Suppressor macrophage (primary cell): ENCODE data around the gene GATA6.
"Not testable (repeated sequence)": the region's sequence is repeated elsewhere in the genome, so short reads cannot be mapped to it uniquely, and the experiment has no call there.

ENCODE experiments used
- DNase-seq, 4 experiments: peaks; one replicate each; pipeline ENCODE4 v3.0.0-alpha.2; 2020 to 2022

Gene GATA6

DNA sequence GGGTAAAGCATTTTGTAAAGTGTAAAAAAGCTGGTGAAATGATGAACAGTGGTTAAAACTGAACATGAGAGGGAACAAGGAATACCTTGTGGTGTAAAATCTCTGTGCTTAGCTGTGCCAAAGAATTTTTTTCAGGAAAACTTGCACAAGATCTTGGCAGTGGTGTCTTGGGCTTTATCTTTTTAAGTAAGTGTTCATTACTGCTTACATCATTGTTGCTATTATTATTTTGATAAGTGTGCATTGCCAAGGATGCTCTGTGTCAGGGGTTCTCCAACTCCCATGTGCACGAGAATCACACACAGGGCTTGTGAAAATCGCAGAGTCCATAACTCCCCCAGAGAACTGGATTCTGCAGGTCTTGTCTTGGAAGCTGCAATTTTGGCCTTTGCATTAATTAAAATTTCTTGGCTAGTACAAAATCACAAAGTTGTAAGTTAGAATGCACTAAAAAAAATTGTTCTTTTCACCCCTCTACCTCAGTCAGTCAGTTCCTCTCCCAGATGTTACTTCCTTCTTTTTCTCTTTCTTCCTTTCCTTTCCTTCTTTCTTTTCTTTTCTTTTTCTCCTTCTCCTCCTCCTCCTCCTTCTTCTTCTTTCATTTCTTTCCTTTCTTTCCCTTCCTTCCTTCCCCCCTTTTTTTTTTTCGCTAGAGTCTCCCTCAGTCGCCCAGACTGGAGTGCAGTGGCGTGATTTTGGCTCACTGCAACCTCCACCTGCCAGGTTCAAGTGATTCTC is 37.8 kb downstream of the GATA6 start:
- DNase-seq = no peak

DNA sequence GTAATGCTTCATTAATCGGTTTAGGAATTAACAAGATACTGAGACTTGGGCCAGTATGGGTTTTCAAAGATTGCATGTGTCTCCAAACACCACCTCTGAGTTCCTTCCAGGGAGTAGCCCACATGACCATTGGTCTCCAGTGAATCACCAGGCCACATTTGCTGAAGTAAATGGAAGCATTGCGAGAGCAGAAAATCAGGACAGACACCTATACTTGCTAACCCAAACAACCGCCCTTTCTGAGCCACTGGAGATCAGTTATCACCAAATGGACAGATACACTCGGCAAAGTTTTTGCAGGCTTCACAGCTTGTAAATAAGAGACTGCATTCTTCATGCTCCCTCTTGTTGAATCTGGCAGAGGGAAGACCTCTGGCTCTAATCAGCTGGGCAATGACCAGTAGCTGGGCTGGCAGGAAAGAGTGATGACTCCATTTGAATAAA is 40.9 kb downstream of the GATA6 start:
- DNase-seq = no peak

DNA sequence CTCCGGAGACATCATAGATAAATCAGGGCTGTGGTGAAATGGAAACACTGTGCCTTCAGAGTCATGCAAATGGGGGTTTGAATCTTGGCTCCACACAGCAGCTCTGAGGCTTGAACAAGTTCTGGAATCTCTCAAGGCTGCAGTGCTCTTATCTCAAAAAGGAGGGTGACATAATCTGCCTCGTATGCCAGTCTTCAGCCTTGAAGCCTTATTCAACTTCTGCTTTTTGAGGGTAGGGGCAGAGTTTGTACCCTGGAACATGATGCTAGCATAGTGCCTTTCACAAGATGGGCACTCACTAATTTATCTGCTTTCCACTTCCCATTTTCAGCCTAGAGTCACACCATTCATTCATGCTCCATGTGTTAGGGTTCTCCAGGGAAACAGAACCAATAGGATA is 42.3 kb downstream of the GATA6 start:
- peak in 3 of 4 experiments; percentile 8 to 30 (median 9) for DNase-seq

- DNase-seq = no peak
Observed at GRCh38 chr18:22213333-22213973, 44.1 kb downstream of the GATA6 start.

DNA sequence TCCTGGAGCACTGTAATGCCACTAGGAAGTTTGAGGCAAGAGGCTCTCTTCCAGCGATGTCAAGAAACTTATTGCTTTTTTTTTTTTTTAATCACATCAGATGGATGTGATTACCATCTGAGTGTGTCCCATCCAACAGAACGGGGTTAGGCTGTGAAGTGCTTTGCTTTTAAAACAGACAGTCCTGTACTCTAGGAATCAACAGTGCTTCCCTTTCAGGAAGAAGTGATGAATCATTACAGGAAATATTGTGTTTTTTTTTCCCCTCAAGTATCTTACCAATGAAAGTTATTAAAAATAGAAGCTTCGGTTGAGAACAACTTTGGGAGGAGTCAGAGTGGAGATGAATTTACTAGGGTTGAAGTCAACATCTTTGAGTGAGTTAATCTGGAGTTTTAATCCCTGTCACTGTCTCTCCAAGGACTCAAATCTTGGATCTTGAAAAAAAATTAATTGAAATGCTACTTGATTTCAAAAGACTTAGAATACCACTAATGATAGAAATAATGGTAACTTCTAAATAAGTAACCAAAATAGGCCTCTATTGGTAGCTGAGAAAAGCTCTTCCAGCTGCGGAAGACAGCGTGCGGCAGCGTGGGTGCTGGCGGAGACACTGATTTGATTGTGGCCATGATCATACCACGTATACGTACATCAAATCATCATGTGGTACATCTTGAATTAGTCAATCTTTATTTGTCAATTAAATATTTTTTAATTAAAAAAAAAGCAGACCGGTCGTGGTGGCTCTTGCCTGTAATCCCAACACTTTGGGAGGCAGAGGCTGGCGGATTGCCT is 45.5 kb downstream of the GATA6 start:
- DNase-seq = no peak

- DNase-seq = no peak
Observed at GRCh38 chr18:22218835-22219234, 49.4 kb downstream of the GATA6 start.

- DNase-seq = no peak
Observed at GRCh38 chr18:22219568-22220355, 50.4 kb downstream of the GATA6 start.

- not testable (repeated sequence) for DNase-seq
Observed at GRCh38 chr18:22220585-22220984, 51.2 kb downstream of the GATA6 start.

GRCh38 chr18:22221350-22221749 is 52.0 kb downstream of the GATA6 start:
- no peak for DNase-seq

GRCh38 chr18:22223254-22223964 is 54.0 kb downstream of the GATA6 start:
- no peak for DNase-seq

DNA sequence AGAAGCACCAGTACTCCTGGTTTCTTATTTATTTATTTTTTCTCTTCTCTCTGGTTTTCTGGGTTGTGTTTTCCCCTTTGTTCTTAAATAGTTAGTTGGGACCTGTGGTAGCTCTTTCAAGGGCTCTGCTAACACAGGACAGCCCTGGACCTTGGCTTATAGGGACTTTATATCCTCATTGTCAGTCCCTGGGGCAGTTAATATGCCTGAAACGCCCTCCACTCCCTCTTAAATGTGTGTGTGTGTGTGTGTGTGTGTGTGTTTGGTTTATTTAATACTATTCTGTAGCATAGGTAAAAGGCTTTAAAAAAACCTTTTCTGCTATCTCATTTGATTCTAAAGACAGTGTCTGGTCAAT is 54.6 kb downstream of the GATA6 start:
- DNase-seq = no peak

GRCh38 chr18:22224339-22224738 is 55.0 kb downstream of the GATA6 start:
- DNase-seq = no peak

DNA sequence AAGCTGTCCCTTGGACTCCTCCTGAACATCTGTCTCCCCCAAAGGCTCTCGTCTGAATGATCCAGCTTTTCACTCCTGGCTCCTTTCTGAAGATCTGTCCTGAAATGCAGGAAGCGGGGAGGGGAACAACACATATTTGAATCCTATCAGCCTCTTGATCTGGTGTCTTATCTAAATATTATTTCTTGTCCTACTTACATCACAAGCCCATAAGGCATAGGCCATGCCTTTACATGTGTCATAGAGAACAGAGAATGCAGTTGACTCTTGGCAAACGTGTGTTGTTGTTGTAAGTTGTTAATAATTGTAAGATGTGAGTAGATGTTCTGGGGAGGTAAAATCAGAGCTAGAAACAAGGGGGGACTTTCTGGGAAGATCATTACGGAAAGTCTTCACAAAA is 57.4 kb downstream of the GATA6 start:
- DNase-seq = no peak

- DNase-seq = no peak
Observed at GRCh38 chr18:22228976-22229375, 59.6 kb downstream of the GATA6 start.

DNA sequence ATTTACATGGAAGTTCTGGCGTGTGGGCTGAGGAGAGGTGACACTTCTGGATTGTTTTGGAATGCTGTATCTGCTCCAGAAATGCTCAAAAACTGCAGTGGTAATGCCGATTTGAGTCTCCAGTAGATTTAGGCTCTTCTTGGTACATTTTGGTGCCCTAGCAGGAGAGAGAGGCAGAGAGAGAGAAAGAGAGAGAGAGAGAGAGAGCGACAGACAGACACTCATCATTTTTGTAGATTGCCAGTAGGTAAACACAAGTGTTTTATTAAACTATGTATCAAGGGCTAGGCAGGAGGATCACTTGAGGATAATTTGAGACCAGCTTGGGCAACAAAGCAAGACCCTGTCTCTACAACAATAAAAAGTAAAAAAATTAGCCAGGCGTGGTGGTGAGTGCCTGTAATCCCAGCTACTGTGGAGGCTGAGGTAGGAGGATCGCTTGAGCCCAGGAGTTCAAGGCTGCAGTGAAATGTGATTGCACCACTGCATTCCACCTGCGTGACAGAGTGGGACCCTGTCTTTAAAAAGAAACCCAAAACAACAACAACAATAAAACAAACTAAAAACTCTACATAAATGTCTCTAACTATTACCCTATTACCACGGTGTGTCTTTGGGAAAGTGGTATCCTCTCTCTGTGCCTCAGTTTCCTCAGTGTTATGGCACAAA is 60.2 kb downstream of the GATA6 start:
- DNase-seq = no peak

GRCh38 chr18:22230471-22230945 is 61.1 kb downstream of the GATA6 start:
- no peak for DNase-seq

DNA sequence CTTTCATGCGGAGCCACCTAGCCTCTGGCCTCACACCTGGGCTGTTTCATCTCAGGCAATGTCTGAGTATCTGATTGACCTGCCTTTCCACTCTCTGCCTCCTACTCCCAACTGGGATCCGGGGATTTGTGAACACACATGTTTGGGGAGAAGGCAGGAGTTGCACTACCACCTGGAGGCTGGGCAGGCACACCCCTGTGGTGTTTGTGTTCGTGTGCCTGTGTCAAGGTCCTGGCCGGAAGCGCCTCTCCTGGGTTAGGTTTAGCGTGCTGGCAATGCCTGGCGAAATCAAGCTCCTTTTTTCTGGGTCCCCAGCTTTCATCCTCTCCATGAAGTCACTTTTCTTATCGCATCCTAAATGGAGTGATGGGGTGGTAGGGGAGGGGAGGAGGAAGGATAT is 63.9 kb downstream of the GATA6 start:
- DNase-seq = no peak

DNA sequence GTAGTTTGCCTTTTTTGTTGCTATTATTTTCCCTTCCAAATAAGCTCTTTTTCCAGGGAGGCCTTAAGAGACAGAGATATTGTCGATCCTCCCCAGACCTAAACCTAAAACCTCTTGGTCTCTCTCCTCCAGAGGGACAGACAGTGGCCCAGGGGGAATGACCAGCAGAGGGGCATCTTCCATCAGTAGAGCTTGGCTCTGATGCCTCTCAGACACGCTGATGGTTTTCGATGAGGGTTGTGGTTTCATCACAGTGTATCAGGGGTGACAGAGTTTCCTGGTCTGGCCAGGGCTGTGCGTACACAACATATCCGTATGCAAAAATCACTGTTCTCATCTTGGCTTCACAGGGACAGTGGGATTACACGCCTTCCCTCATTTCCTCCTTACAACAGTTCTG is 68.6 kb downstream of the GATA6 start:
- no peak for DNase-seq

DNA sequence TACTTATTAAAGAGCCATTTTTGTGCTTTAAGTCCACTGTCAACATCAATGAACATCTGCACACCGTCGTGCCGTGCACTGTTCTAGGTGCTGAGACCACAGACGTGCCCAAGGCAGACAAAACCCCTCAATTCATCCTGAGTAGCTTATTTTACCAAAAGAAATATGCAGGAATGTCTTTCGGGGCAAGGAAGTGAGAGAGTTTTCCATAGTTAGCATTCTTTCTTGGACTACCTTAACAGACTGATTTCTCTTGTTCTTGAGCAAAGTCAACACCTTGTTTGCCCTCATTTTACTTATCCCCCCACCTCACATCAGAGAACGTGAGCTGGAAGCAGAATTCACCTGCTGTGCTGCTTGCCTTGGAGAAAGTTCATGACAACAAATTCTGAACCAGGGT is 69.3 kb downstream of the GATA6 start:
- no peak for DNase-seq

DNA sequence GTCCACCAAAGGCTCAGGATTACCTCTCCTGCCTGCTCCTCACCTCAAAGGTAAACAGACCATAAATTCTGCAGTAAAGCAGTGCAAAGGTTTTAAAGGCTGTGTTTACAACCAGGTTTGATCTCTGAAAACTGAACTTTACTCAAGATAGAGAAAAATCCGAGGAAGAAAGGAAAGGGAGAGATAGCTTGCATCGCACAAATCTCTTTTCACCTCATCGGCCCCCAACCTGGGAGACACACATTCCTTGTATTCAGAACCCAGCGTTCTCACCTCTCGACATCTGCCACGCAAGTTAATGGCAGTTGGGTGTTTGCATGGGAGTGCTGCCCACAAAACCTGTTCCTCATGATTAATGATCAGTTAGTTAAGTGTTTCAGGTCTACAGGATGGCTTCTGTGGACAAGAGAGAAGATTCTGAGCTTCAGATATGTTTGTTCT is 72.6 kb downstream of the GATA6 start:
- no peak for DNase-seq

- DNase-seq = no peak
Observed at GRCh38 chr18:22243513-22243912, 74.1 kb downstream of the GATA6 start.
